Endothelial cell (in vitro differentiated cells): Measurements from ENCODE around the gene KIF19. TPM values are rescaled to one million over a fixed set of nuclear protein-coding genes. Genes with fewer than 3 reads are reported as not detected.
A peak's percentile ranks its signal among the peaks of the same experiment; 100 is the strongest.

Source experiments
- DNase-seq: peaks from one replicate; pipeline ENCODE4 v3.0.0; 2021; ENCODE audit warnings: low spot score
- H3K27ac Mint-ChIP-seq: one replicate; pipeline ENCODE4 v1.8.0; 2021; ENCODE audit warnings: mixed read lengths, inconsistent platforms; ENCODE audit not compliant: unreplicated experiment
- H3K27me3 Mint-ChIP-seq: one replicate; pipeline ENCODE4 v1.8.0; 2021; ENCODE audit warnings: mild to moderate bottlenecking, moderate library complexity, mixed read lengths, inconsistent platforms; ENCODE audit not compliant: unreplicated experiment
- H3K36me3 Mint-ChIP-seq: one replicate; pipeline ENCODE4 v1.8.0; 2021; ENCODE audit warnings: mild to moderate bottlenecking, low read depth, mixed read lengths, inconsistent platforms; ENCODE audit not compliant: unreplicated experiment
- H3K4me1 Mint-ChIP-seq: one replicate; pipeline ENCODE4 v1.8.0; 2021; ENCODE audit warnings: mild to moderate bottlenecking, mixed read lengths, inconsistent platforms; ENCODE audit not compliant: unreplicated experiment
- H3K4me3 Mint-ChIP-seq: one replicate; pipeline ENCODE4 v1.8.0; 2021; ENCODE audit warnings: mild to moderate bottlenecking, mixed read lengths, inconsistent platforms; ENCODE audit not compliant: unreplicated experiment
- H3K9me3 Mint-ChIP-seq: one replicate; pipeline ENCODE4 v1.8.0; 2021; ENCODE audit warnings: mixed read lengths, inconsistent platforms; ENCODE audit not compliant: unreplicated experiment
- CTCF ChIP-seq: fragments of 200-600 bp; sonication (generic); IDR thresholded peaks from one replicate; pipeline ENCODE4 v1.5.0; 2021; ENCODE audit warnings: antibody characterized with exemption; ENCODE audit not compliant: unreplicated experiment
- total RNA-seq: library from RNA; stranded (reverse); fragmentation: NEBNext Ultra II Directional; extraction: Animal tissue kit (Norgen Biotek cat#: 25700); gene quantifications from one replicate; pipeline ENCODE4 v1.2.1, GENCODE V29; 2021; ENCODE audit not compliant: unreplicated experiment

KIF19 gene
- total RNA-seq, 1 donor from 2014 or later: 48.1 TPM

- no peaks in the 10 kb centered on the region for H3K9me3 Mint-ChIP-seq
- H3K36me3 Mint-ChIP-seq: no peaks in the 10 kb centered on the region
- H3K4me3 Mint-ChIP-seq: no peak overlapping the region
- peak; percentile 15 for TF ChIP-seq CTCF
- peaks cover 2% of the 10 kb centered on the region for H3K27me3 Mint-ChIP-seq
- no peaks in the 10 kb centered on the region for H3K4me1 Mint-ChIP-seq
- no peak overlapping the region for H3K27ac Mint-ChIP-seq
- DNase-seq: peak; percentile 52
These were observed 29.5 kb upstream of the KIF19 start for GRCh38 chr17:74296548-74296936.

GRCh38 chr17:74297941-74298340 lies 28.1 kb upstream of the KIF19 start:
- H3K9me3 Mint-ChIP-seq: no peaks in the 10 kb centered on the region
- no peak for DNase-seq
- no peak for TF ChIP-seq CTCF
- H3K36me3 Mint-ChIP-seq: no peaks in the 10 kb centered on the region
- H3K27me3 Mint-ChIP-seq: peaks cover 4% of the 10 kb centered on the region
- peaks cover 3% of the 10 kb centered on the region for H3K4me1 Mint-ChIP-seq
- H3K27ac Mint-ChIP-seq: no peak overlapping the region
- no peak overlapping the region for H3K4me3 Mint-ChIP-seq

- no peak for DNase-seq
- Mint-ChIP-seq H3K4me1 (peaks cover 3% of the 10 kb centered on the region), H3K27ac (no peak overlapping the region), H3K36me3 (no peaks in the 10 kb centered on the region), H3K9me3 (no peaks in the 10 kb centered on the region), H3K27me3 (peaks cover 4% of the 10 kb centered on the region), H3K4me3 (no peak overlapping the region)
- TF ChIP-seq CTCF: no peak
These were observed 27.2 kb upstream of the KIF19 start for GRCh38 chr17:74298778-74299177.

- Mint-ChIP-seq H3K36me3 (no peaks in the 10 kb centered on the region), H3K4me1 (peaks cover 3% of the 10 kb centered on the region), H3K9me3 (no peaks in the 10 kb centered on the region), H3K27me3 (peaks cover 4% of the 10 kb centered on the region), H3K4me3 (no peak overlapping the region), H3K27ac (no peak overlapping the region)
- no peak for TF ChIP-seq CTCF
- DNase-seq: no peak
These were observed 26.6 kb upstream of the KIF19 start for GRCh38 chr17:74299226-74300009.

- Mint-ChIP-seq H3K4me1 (peaks cover 8% of the 10 kb centered on the region), H3K27me3 (peaks cover 5% of the 10 kb centered on the region), H3K27ac (no peak overlapping the region), H3K36me3 (no peaks in the 10 kb centered on the region), H3K9me3 (no peaks in the 10 kb centered on the region), H3K4me3 (no peak overlapping the region)
- no peak for TF ChIP-seq CTCF
- no peak for DNase-seq
These were observed 22.7 kb upstream of the KIF19 start for GRCh38 chr17:74303305-74303704.
